ENCODE measurements around the gene BRINP3. TPM values are rescaled to one million over a fixed set of nuclear protein-coding genes. Genes with fewer than 3 reads are reported as not detected.

The BRINP3 gene
- polyA plus RNA-seq, 1 donor, result 34.4 TPM

DNA sequence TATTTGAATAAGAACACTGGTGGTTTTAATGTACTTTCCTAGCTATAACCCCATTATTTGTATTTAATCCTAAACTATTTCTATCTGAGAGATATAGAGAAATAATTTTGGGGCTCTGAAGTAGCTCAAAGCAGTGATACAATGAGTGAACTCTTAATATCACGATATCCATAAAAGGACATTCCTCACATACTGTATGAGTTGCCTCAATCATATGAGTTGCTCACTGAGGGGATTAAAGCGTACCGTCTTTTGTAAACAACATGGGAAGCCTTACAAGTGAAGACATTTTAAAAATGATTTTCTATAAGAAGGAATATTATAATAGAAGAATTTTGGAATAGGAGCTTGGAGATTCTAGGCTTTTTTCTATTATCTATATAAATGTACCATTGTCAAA is 21.5 kb downstream of the BRINP3 start:
- 83% methylated on average over 2 of the region's 3 CpGs for WGBS (ENCODE audit: insufficient coverage, low lambda C conversion rate)
- no peak for DNase-seq
- Histone ChIP-seq H3K4me3 (ENCODE audit: low read length) (no peak overlapping the region), H3K4me1 (ENCODE audit: control insufficient read depth, insufficient read depth, low read length) (peaks cover 12% of the 10 kb centered on the region), H3K36me3 (ENCODE audit: control insufficient read depth, insufficient read depth, low read length) (peaks cover 3% of the 10 kb centered on the region), H3K9me3 (ENCODE audit: control insufficient read depth, low read depth, low read length) (no peaks in the 10 kb centered on the region), H3K27ac (ENCODE audit: low read length) (no peak overlapping the region), H3K27me3 (ENCODE audit: control insufficient read depth, insufficient read depth, low read length) (no peaks in the 10 kb centered on the region)

DNA sequence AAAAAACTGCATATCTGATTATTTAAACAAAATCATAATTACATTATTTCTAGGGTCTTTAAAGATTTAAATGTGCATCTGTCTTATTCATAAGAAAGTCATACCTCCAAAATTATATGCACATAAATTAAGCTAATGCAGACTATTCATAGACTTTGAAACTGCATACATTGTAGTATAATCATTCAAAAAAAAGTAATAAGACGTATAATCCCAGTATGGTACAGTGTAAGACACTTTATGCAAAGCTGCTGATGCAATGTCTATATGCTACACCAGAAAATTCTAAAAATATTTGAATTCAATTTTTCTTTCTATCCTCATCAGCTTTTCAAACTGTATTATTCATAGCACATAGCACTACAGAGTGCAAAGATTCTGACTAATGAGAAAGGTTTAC is 22.0 kb downstream of the BRINP3 start:
- H3K27ac ChIP-seq (ENCODE audit: low read length), result no peak overlapping the region

DNA sequence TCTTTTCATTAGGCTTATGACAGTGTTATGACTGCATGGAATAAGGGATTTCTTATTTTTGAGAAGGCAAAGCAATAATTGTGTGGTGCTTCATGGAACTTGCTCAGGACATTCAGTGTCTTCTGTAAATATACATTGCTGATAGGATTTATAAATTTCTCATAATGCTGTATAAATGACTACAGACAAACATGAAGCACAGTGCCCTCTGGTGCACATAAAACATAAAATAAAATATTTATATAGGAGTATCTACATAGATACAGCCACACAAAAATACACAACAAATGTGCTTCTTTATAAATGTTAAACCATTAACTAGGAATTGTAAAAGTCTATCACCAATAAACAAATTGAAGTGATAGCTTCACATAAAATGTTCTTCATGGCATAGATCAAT is 24.1 kb downstream of the BRINP3 start:
- no peak overlapping the region for H3K27ac ChIP-seq (ENCODE audit: low read length)
- no peaks in the 10 kb centered on the region for H3K9me3 ChIP-seq (ENCODE audit: control insufficient read depth, low read depth, low read length)
- peaks cover 3% of the 10 kb centered on the region for H3K36me3 ChIP-seq (ENCODE audit: control insufficient read depth, insufficient read depth, low read length)
- H3K4me3 ChIP-seq (ENCODE audit: low read length), result no peak overlapping the region
- no peak for DNase-seq
- H3K27me3 ChIP-seq (ENCODE audit: control insufficient read depth, insufficient read depth, low read length), result no peaks in the 10 kb centered on the region
- peaks cover 12% of the 10 kb centered on the region for H3K4me1 ChIP-seq (ENCODE audit: control insufficient read depth, insufficient read depth, low read length)

More for the DNA sequence above, 22.0 kb downstream of the BRINP3 start:
- H3K9me3 ChIP-seq (ENCODE audit: control insufficient read depth, low read depth, low read length), result no peaks in the 10 kb centered on the region
- H3K4me3 ChIP-seq (ENCODE audit: low read length), result no peak overlapping the region
- no peaks in the 10 kb centered on the region for H3K27me3 ChIP-seq (ENCODE audit: control insufficient read depth, insufficient read depth, low read length)
- no CpG with 5 or more reads among the region's 1 CpG for WGBS (ENCODE audit: insufficient coverage, low lambda C conversion rate)
- peaks cover 3% of the 10 kb centered on the region for H3K36me3 ChIP-seq (ENCODE audit: control insufficient read depth, insufficient read depth, low read length)
- peaks cover 12% of the 10 kb centered on the region for H3K4me1 ChIP-seq (ENCODE audit: control insufficient read depth, insufficient read depth, low read length)
- DNase-seq, result no peak

DNA sequence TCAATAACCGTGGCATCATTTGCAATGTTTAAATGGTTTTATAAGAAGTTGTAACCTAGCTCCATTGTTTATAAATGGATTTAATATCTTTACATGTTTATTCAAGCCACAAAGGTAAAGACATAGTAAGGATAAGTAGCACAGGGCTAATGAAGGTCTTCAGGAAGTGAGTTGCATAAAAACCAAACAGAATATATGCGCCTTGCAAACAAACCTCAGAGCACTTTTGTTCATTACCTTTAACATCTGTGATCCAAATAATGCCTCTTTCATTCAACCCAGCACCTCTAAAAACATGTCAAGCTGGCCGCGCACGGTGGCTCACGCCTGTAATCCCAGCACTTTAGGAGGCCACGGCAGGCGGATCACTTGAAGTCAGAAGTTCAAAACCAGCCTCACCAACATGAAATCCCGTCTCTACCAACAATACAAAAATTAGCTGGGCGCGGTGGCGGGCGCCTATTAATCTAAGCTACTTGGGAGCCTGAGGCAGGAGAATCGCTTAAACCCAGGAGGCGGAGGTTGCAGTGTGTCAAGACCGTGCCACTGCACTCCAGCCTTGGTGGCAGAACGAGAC is 25.3 kb downstream of the BRINP3 start:
- no peaks in the 10 kb centered on the region for H3K9me3 ChIP-seq (ENCODE audit: control insufficient read depth, low read depth, low read length)
- DNase-seq, result no peak
- H3K27ac ChIP-seq (ENCODE audit: low read length), result no peak overlapping the region
- no peak overlapping the region for H3K4me3 ChIP-seq (ENCODE audit: low read length)
- H3K27me3 ChIP-seq (ENCODE audit: control insufficient read depth, insufficient read depth, low read length), result no peaks in the 10 kb centered on the region
- peaks cover 12% of the 10 kb centered on the region for H3K4me1 ChIP-seq (ENCODE audit: control insufficient read depth, insufficient read depth, low read length)
- WGBS (ENCODE audit: insufficient coverage, low lambda C conversion rate), result 40% methylated on average over 1 of the region's 17 CpGs
- peaks cover 3% of the 10 kb centered on the region for H3K36me3 ChIP-seq (ENCODE audit: control insufficient read depth, insufficient read depth, low read length)

- peaks cover 3% of the 10 kb centered on the region for H3K36me3 ChIP-seq (ENCODE audit: control insufficient read depth, insufficient read depth, low read length)
- WGBS (ENCODE audit: insufficient coverage, low lambda C conversion rate), result 96% methylated on average over 3 of the region's 12 CpGs
- no peaks in the 10 kb centered on the region for H3K27me3 ChIP-seq (ENCODE audit: control insufficient read depth, insufficient read depth, low read length)
- H3K4me1 ChIP-seq (ENCODE audit: control insufficient read depth, insufficient read depth, low read length), result no peaks in the 10 kb centered on the region
- no peak overlapping the region for H3K27ac ChIP-seq (ENCODE audit: low read length)
- H3K9me3 ChIP-seq (ENCODE audit: control insufficient read depth, low read depth, low read length), result no peaks in the 10 kb centered on the region
- no peak overlapping the region for H3K4me3 ChIP-seq (ENCODE audit: low read length)
- DNase-seq, result no peak
Measured at GRCh38 chr1:190444464-190444863, 33.2 kb downstream of the BRINP3 start.

DNA sequence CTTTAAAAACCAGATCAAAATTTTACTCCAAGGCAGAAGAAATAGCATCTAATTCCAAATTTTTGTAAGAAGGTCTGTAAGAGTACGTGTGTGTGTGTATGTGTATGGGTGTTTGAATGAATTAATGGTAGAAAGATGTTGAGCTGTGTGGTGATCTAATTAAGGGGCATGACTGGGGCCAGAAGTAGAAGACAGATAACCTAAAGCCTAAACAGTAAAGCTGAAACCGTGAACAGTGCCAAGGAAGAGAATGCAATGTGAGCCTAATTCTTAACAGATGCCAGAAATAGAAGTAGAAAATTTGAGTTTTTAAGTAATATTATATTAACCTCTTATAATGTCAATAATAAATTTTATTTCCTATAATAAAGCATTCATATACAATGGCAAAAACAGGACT is 38.2 kb downstream of the BRINP3 start:
- DNase-seq, result no peak
- 100% methylated on average over 1 of the region's 2 CpGs for WGBS (ENCODE audit: insufficient coverage, low lambda C conversion rate)
- Histone ChIP-seq H3K36me3 (ENCODE audit: control insufficient read depth, insufficient read depth, low read length) (peaks cover under 1% of the 10 kb centered on the region), H3K27ac (ENCODE audit: low read length) (no peak overlapping the region), H3K9me3 (ENCODE audit: control insufficient read depth, low read depth, low read length) (no peaks in the 10 kb centered on the region), H3K4me1 (ENCODE audit: control insufficient read depth, insufficient read depth, low read length) (no peaks in the 10 kb centered on the region), H3K27me3 (ENCODE audit: control insufficient read depth, insufficient read depth, low read length) (no peaks in the 10 kb centered on the region), H3K4me3 (ENCODE audit: low read length) (no peak overlapping the region)

- Histone ChIP-seq H3K36me3 (ENCODE audit: control insufficient read depth, insufficient read depth, low read length) (no peaks in the 10 kb centered on the region), H3K27ac (ENCODE audit: low read length) (no peak overlapping the region), H3K27me3 (ENCODE audit: control insufficient read depth, insufficient read depth, low read length) (no peaks in the 10 kb centered on the region), H3K9me3 (ENCODE audit: control insufficient read depth, low read depth, low read length) (no peaks in the 10 kb centered on the region), H3K4me1 (ENCODE audit: control insufficient read depth, insufficient read depth, low read length) (no peaks in the 10 kb centered on the region), H3K4me3 (ENCODE audit: low read length) (no peak overlapping the region)
- DNase-seq, result no peak
- WGBS (ENCODE audit: insufficient coverage, low lambda C conversion rate), result 100% methylated on average over 1 of the region's 1 CpG
Measured at GRCh38 chr1:190436615-190437014, 41.0 kb downstream of the BRINP3 start.

GRCh38 chr1:190429932-190430331 is 47.7 kb downstream of the BRINP3 start:
- Histone ChIP-seq H3K36me3 (ENCODE audit: control insufficient read depth, insufficient read depth, low read length) (no peaks in the 10 kb centered on the region), H3K4me3 (ENCODE audit: low read length) (no peak overlapping the region), H3K27me3 (ENCODE audit: control insufficient read depth, insufficient read depth, low read length) (no peaks in the 10 kb centered on the region), H3K4me1 (ENCODE audit: control insufficient read depth, insufficient read depth, low read length) (no peaks in the 10 kb centered on the region), H3K9me3 (ENCODE audit: control insufficient read depth, low read depth, low read length) (no peaks in the 10 kb centered on the region), H3K27ac (ENCODE audit: low read length) (no peak overlapping the region)
- no peak for DNase-seq
- WGBS (ENCODE audit: insufficient coverage, low lambda C conversion rate), result 90% methylated on average over 2 of the region's 2 CpGs

DNA sequence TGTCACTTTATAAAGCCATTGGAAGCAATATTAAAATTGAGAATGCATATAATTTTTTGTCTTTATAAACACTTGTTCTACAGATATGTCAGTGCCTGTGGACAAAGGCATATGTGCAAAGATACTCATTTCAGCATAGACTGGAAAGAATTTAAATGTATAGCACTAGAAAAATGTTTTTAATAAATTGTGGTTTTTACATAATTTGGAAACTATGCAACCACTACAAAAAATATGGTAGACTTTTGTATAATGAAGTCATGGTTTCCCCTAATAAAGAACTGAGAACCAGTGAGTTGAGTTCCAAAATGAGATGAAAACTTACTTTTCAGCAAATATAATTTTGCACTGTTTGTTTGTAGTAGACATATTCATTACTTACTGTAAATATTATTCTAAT is 48.5 kb downstream of the BRINP3 start:
- Histone ChIP-seq H3K4me3 (ENCODE audit: low read length) (no peak overlapping the region), H3K4me1 (ENCODE audit: control insufficient read depth, insufficient read depth, low read length) (no peaks in the 10 kb centered on the region), H3K27ac (ENCODE audit: low read length) (no peak overlapping the region), H3K36me3 (ENCODE audit: control insufficient read depth, insufficient read depth, low read length) (no peaks in the 10 kb centered on the region), H3K9me3 (ENCODE audit: control insufficient read depth, low read depth, low read length) (no peaks in the 10 kb centered on the region), H3K27me3 (ENCODE audit: control insufficient read depth, insufficient read depth, low read length) (no peaks in the 10 kb centered on the region)
- no peak for DNase-seq

DNA sequence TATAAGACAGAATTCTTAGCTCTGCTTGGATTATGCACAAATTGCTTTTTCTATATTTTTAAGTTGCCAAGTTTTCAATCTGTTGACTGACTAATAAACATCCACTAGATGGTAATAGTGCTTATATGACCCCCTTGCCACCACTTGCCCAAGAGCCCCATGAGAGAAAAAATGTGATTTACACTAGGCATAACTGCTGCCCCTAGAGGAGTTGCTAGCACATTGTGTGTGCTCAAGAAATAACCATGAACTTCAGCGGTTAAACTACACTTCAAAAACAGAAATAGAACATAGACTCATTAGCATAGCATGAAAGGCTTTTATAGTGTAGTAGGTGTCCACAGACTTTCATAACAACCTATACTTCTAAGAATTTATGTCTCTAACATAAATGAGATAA is 61.4 kb downstream of the BRINP3 start:
- Histone ChIP-seq H3K27me3 (ENCODE audit: control insufficient read depth, insufficient read depth, low read length) (no peaks in the 10 kb centered on the region), H3K9me3 (ENCODE audit: control insufficient read depth, low read depth, low read length) (no peaks in the 10 kb centered on the region), H3K27ac (ENCODE audit: low read length) (no peak overlapping the region), H3K4me3 (ENCODE audit: low read length) (no peak overlapping the region), H3K36me3 (ENCODE audit: control insufficient read depth, insufficient read depth, low read length) (no peaks in the 10 kb centered on the region), H3K4me1 (ENCODE audit: control insufficient read depth, insufficient read depth, low read length) (no peaks in the 10 kb centered on the region)
- DNase-seq, result no peak
- WGBS (ENCODE audit: insufficient coverage, low lambda C conversion rate), result no CpG with 5 or more reads among the region's 1 CpG

DNA sequence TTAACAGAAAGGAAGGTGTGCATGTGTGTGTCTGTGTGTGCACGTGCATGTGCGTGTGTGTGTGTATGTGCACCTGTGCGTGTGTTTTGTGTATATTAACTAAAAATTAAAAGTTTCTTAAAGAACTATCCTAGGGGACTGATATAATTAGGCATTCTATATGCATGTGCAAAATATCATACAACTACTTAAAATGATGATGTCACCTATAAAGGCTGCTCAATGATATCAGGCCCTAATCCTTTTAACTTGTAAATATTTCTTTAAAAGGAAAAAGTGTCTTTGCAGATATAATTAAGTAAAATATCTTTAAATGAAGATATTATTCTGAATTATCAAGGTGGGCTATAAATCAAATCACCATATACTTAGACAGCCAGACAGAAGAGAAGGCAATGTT is 64.5 kb downstream of the BRINP3 start:
- WGBS (ENCODE audit: insufficient coverage, low lambda C conversion rate), result no CpG with 5 or more reads among the region's 3 CpGs
- H3K27ac ChIP-seq (ENCODE audit: low read length), result no peak overlapping the region
- DNase-seq, result no peak
- no peaks in the 10 kb centered on the region for H3K36me3 ChIP-seq (ENCODE audit: control insufficient read depth, insufficient read depth, low read length)
- H3K4me3 ChIP-seq (ENCODE audit: low read length), result no peak overlapping the region
- no peaks in the 10 kb centered on the region for H3K9me3 ChIP-seq (ENCODE audit: control insufficient read depth, low read depth, low read length)
- no peaks in the 10 kb centered on the region for H3K4me1 ChIP-seq (ENCODE audit: control insufficient read depth, insufficient read depth, low read length)
- H3K27me3 ChIP-seq (ENCODE audit: control insufficient read depth, insufficient read depth, low read length), result no peaks in the 10 kb centered on the region

All from large intestine (tissue), 3 donors.